GM21367 (cell line): ENCODE measurements around the gene PAK1.
A peak's percentile ranks its signal among the peaks of the same experiment; 100 is the strongest.

Experiments
- ATAC-seq: cut with Tn5 transposase; IDR thresholded peaks from one replicate; pipeline ENCODE4 v1.9.1; 2021; ENCODE audit not compliant: unreplicated experiment

PAK1 gene

GRCh38 chr11:77475206-77475605 lies 1.3 kb upstream of the PAK1 start:
- ATAC-seq: no peak

GRCh38 chr11:77474684-77475060 lies 778 bp upstream of the PAK1 start:
- ATAC-seq: no peak

GRCh38 chr11:77472991-77473800 lies 698 bp downstream of the PAK1 start:
- peak; percentile 29 for ATAC-seq

- ATAC-seq: no peak
Observed at GRCh38 chr11:77471558-77472193, 2.2 kb downstream of the PAK1 start.

- no peak for ATAC-seq
Observed at GRCh38 chr11:77470971-77471370, 2.9 kb downstream of the PAK1 start.

- ATAC-seq: no peak
Observed at GRCh38 chr11:77470504-77470903, 3.4 kb downstream of the PAK1 start.

- ATAC-seq: no peak
Observed at GRCh38 chr11:77468527-77468926, 5.4 kb downstream of the PAK1 start.

GRCh38 chr11:77467993-77468392 lies 5.9 kb downstream of the PAK1 start:
- no peak for ATAC-seq

GRCh38 chr11:77467233-77467632 lies 6.7 kb downstream of the PAK1 start:
- ATAC-seq: no peak

- no peak for ATAC-seq
Observed at GRCh38 chr11:77457340-77457739, 16.6 kb downstream of the PAK1 start.

GRCh38 chr11:77455740-77456139 lies 18.2 kb downstream of the PAK1 start:
- ATAC-seq: no peak

- ATAC-seq: no peak
Observed at GRCh38 chr11:77454867-77455655, 18.8 kb downstream of the PAK1 start.

- no peak for ATAC-seq
Observed at GRCh38 chr11:77450227-77450626, 23.7 kb downstream of the PAK1 start.

GRCh38 chr11:77449784-77450183 lies 24.1 kb downstream of the PAK1 start:
- ATAC-seq: no peak

- peak; percentile 50 for ATAC-seq
Observed at GRCh38 chr11:77449060-77449521, 24.8 kb downstream of the PAK1 start.

- no peak for ATAC-seq
Observed at GRCh38 chr11:77448269-77448668, 25.6 kb downstream of the PAK1 start.

- no peak for ATAC-seq
Observed at GRCh38 chr11:77446911-77447629, 26.8 kb downstream of the PAK1 start.

- no peak for ATAC-seq
Observed at GRCh38 chr11:77444261-77444660, 29.6 kb downstream of the PAK1 start.

GRCh38 chr11:77442394-77443053 lies 31.4 kb downstream of the PAK1 start:
- peak; percentile 35 for ATAC-seq

GRCh38 chr11:77441426-77441825 lies 32.5 kb downstream of the PAK1 start:
- no peak for ATAC-seq

GRCh38 chr11:77440678-77441077 lies 33.2 kb downstream of the PAK1 start:
- ATAC-seq: no peak
